Measurements from ENCODE around the gene OR1J4. TPM values are rescaled to one million over a fixed set of nuclear protein-coding genes. Genes with fewer than 3 reads are reported as not detected.

OR1J4 gene
- polyA plus RNA-seq, 1 of the 3 experiments (the other 2 are of a cell fraction) = 0.07 TPM

- WGBS (ENCODE audit: low lambda C conversion rate) = 0% methylated on average over 2 of the region's 2 CpGs
- Histone ChIP-seq H3K36me3 (replicated peaks in 1 of 2; ENCODE audit: control insufficient read depth in 1 of 2, insufficient read depth in 2 of 2, low read length in 1 of 2) (no peaks in the 10 kb centered on the region), H3K4me2 (no peak within 1 kb of the TSS), H3K27me3 (ENCODE audit: insufficient read depth) (no peaks in the 10 kb centered on the region), H3K79me2 (ENCODE audit: insufficient read depth) (no peaks in the 10 kb centered on the region), H3K9me2 (no peaks in the 10 kb centered on the region), H3F3A (replicated peaks; ENCODE audit: insufficient read depth) (no peaks in the 10 kb centered on the region), H3K4me3 (ENCODE audit: low read depth in 2 of 2, low read length in 1 of 2) (no peak within 1 kb of the TSS), H3K27ac (ENCODE audit: low read depth in 2 of 2, low read length in 1 of 2) (no peak within 1 kb of the TSS), H3K4me1 (ENCODE audit: control insufficient read depth in 1 of 2, insufficient read depth in 2 of 2, low read depth in 1 of 2, low read length in 1 of 2) (no peaks in the 10 kb centered on the region; a peak in 1 of 4 replicates), H3K9me3 (no peaks in the 10 kb centered on the region), H2AFZ (ENCODE audit: low read depth) (no peak within 1 kb of the TSS), H3K9ac (no peak within 1 kb of the TSS), H4K20me1 (ENCODE audit: insufficient read depth) (no peaks in the 10 kb centered on the region)
- ChIA-PET CTCF (no interaction called here), POLR2A (no interaction called here)
- TF ChIP-seq CHD2 (IDR thresholded peaks at IDR 0.05; ENCODE audit: low read length, partially characterized antibody) (no peak), NFIC (IDR thresholded peaks at IDR 0.05; ENCODE audit: borderline replicate concordance) (no peak), GABPA (IDR thresholded peaks at IDR 0.05; ENCODE audit: low read depth) (no peak), SIN3A (IDR thresholded peaks at IDR 0.05; ENCODE audit: borderline replicate concordance, low read depth, low read length) (no peak), FOXJ3 (CRISPR knock-in tag; IDR thresholded peaks at IDR 0.05) (no peak), TCF12 (IDR thresholded peaks at IDR 0.05) (no peak), JUND (IDR thresholded peaks at IDR 0.05) (no peak), POLR2AphosphoS5 (IDR thresholded peaks at IDR 0.05; ENCODE audit: low read depth, low read length) (no peak), REST (IDR thresholded peaks at IDR 0.05; ENCODE audit: low read depth, low read length) (no peak)
- DNase-seq = no peak
Observed at GRCh38 chr9:122552812-122553211, 33.9 kb downstream of the OR1J4 start, which contains the start of gene OR1N2. Gene OR1N2, plus strand, starts transcription at chr9:122553112. Its CDS starts 100 bp downstream, at chr9:122553212.

- H3K27me3 ChIP-seq (ENCODE audit: insufficient read depth) = no peaks in the 10 kb centered on the region
- POLR2A ChIA-PET = no interaction called here
- H3K4me3 ChIP-seq (ENCODE audit: low read depth in 2 of 2, low read length in 1 of 2) = no peak overlapping the region
- H3K9me3 ChIP-seq = no peaks in the 10 kb centered on the region
- CTCF ChIA-PET = no interaction called here
- TF ChIP-seq EZH2phosphoT487 (IDR thresholded peaks at IDR 0.05; ENCODE audit: borderline replicate concordance, low read depth) (no peak), MAX (IDR thresholded peaks at IDR 0.05; ENCODE audit: low read depth) (no peak)
- H3K4me1 ChIP-seq (ENCODE audit: control insufficient read depth in 1 of 2, insufficient read depth in 2 of 2, low read depth in 1 of 2, low read length in 1 of 2) = no peaks in the 10 kb centered on the region
- no peak overlapping the region for H3K4me2 ChIP-seq
- H3K9me2 ChIP-seq = no peaks in the 10 kb centered on the region
- no peak overlapping the region for H3K9ac ChIP-seq
- no peaks in the 10 kb centered on the region for H3F3A ChIP-seq (replicated peaks; ENCODE audit: insufficient read depth)
- no peak overlapping the region for H2AFZ ChIP-seq (ENCODE audit: low read depth)
- WGBS (ENCODE audit: low lambda C conversion rate) = 13% methylated on average over 4 of the region's 4 CpGs
- H4K20me1 ChIP-seq (ENCODE audit: insufficient read depth) = no peaks in the 10 kb centered on the region
- H3K79me2 ChIP-seq (ENCODE audit: insufficient read depth) = no peaks in the 10 kb centered on the region
- DNase-seq = no peak
- H3K36me3 ChIP-seq (replicated peaks in 1 of 2; ENCODE audit: control insufficient read depth in 1 of 2, insufficient read depth in 2 of 2, low read length in 1 of 2) = no peaks in the 10 kb centered on the region
- H3K27ac ChIP-seq (ENCODE audit: low read depth in 2 of 2, low read length in 1 of 2) = no peak overlapping the region
Observed at GRCh38 chr9:122561446-122561845, 42.5 kb downstream of the OR1J4 start.

Data from SK-N-SH (cell line).